K562 (cell line): ENCODE measurements around the gene ALG11. TPM values are rescaled to one million over a fixed set of nuclear protein-coding genes. Genes with fewer than 3 reads are reported as not detected.
"Not testable (repeated sequence)": the region's sequence is repeated elsewhere in the genome, so short reads cannot be mapped to it uniquely, and the experiment has no call there.

ENCODE experiments used
- ATAC-seq: fragments of 200-7000 bp; cut with Tn5 transposase; 3 replicates; pipeline ENCODE4 v1.9.1; 2020; ENCODE audit warnings: moderate library complexity
- BruUV-seq: library from RNA; stranded (reverse); fragments of 400-500 nt; replicated peaks from 2 replicates; lab custom pipeline; 2021; lab: Mats Ljungman, UMichigan
- CTCF ChIA-PET: fragments of 300-600 bp; formaldehyde crosslinking; extraction: SDS; loops from one replicate; lab custom pipeline; 2021; ENCODE audit warnings: low intra/inter-chr PET ratio; lab: Yijun Ruan, JAX
- POLR2A ChIA-PET: fragments of 300-600, 350-650 bp; sonication (Branson Sonifier 250); formaldehyde crosslinking; extraction: SDS; loops from one replicate; lab custom pipeline; 2021; ENCODE audit warnings: antibody characterized with exemption, inconsistent platforms; lab: Yijun Ruan, JAX
- DNase-seq, 4 experiments: peaks; one replicate each; pipeline versions ENCODE4 v3.0.0 to v3.0.0-alpha.2; 2011 to 2018; ENCODE audit warnings: low spot score in 3 of 4, mixed read lengths in 3 of 4; ENCODE audit errors: extremely low read depth in 1 of 4
- FAIRE-seq: peaks from 2 replicates; lab custom pipeline; 2011; peaks lifted over from hg19 to GRCh38; lab: Jason Lieb, UNC
- H2AFZ ChIP-seq: 2 replicates; pipeline ENCODE4 v1.6.0; 2011; ENCODE audit warnings: low read depth, low read length, control low read depth, inconsistent platforms
- H3K27ac ChIP-seq: fragments of 200-600 bp; 3 replicates; pipeline ENCODE4 v1.8.0; 2011; ENCODE audit warnings: low read depth, mild to moderate bottlenecking, control low read depth, inconsistent platforms, low read length, moderate library complexity, mixed read lengths; ENCODE audit errors: extremely low read depth
- H3K27me3 ChIP-seq, 2 experiments: fragments of 300-600 bp in 1 of 2; 2 replicates in 1 of 2; 3 replicates in 1 of 2; pipeline versions ENCODE4 v1.6.0 to v1.8.0; 2011; ENCODE audit warnings: inconsistent platforms in 2 of 2, low read length in 2 of 2, mild to moderate bottlenecking in 1 of 2, mixed read lengths in 1 of 2, moderate library complexity in 1 of 2; ENCODE audit not compliant: control insufficient read depth in 2 of 2, insufficient read depth in 2 of 2
- H3K36me3 ChIP-seq: fragments of 300-600 bp; 3 replicates; pipeline ENCODE4 v1.8.0; 2011; ENCODE audit warnings: mild to moderate bottlenecking, low read length, inconsistent platforms; ENCODE audit not compliant: control insufficient read depth, insufficient read depth
- H3K4me1 ChIP-seq, 2 experiments: fragments of 200-600 bp in 1 of 2; replicated peaks in 1 of 2; 2 replicates in 1 of 2; 3 replicates in 1 of 2; pipeline versions ENCODE4 v1.5.1 to v1.8.0; 2011; ENCODE audit warnings: inconsistent platforms in 2 of 2, low read length in 2 of 2, mild to moderate bottlenecking in 1 of 2, mixed read lengths in 1 of 2, moderate library complexity in 1 of 2; ENCODE audit not compliant: control insufficient read depth in 2 of 2, insufficient read depth in 2 of 2
- H3K4me2 ChIP-seq: 2 replicates; pipeline ENCODE4 v1.6.1; 2011; ENCODE audit warnings: low read length, control low read depth, inconsistent platforms, mixed read lengths; ENCODE audit not compliant: insufficient read depth
- H3K4me3 ChIP-seq: fragments of 200-600 bp; sonication (generic), shearing (Covaris generic); 2 replicates; pipeline ENCODE4 v1.5.1; 2016; ENCODE audit warnings: control low read depth, inconsistent platforms
- H3K79me2 ChIP-seq: fragments of 200-600 bp; 3 replicates; pipeline ENCODE4 v1.8.0; 2011; ENCODE audit warnings: low read length, inconsistent platforms; ENCODE audit not compliant: control insufficient read depth, insufficient read depth
- H3K9ac ChIP-seq, 2 experiments: 2 replicates each; pipeline versions ENCODE4 v1.6.0 to v1.6.1; 2011; ENCODE audit warnings: low read depth in 2 of 2, low read length in 2 of 2, control low read depth in 1 of 2, inconsistent platforms in 1 of 2, mild to moderate bottlenecking in 1 of 2, mixed read lengths in 1 of 2; ENCODE audit not compliant: insufficient read depth in 1 of 2
- H3K9me1 ChIP-seq: one replicate; pipeline ENCODE4 v1.6.0; 2011; ENCODE audit warnings: inconsistent platforms, mild to moderate bottlenecking, low read length, moderate library complexity; ENCODE audit not compliant: control insufficient read depth, insufficient read depth
- H3K9me3 ChIP-seq: replicated peaks from 2 replicates; pipeline ENCODE4 v1.5.1; 2011; ENCODE audit warnings: low read depth, low read length, inconsistent platforms; ENCODE audit not compliant: control insufficient read depth, insufficient read depth
- H4K20me1 ChIP-seq: replicated peaks from 2 replicates; pipeline ENCODE4 v1.6.1; 2011; ENCODE audit warnings: low read length, inconsistent platforms, mixed read lengths; ENCODE audit not compliant: control insufficient read depth, insufficient read depth
- FOXK2 ChIP-seq, 2 experiments: fragments of 450-650 bp; IDR thresholded peaks in 1 of 2; conservative IDR thresholded peaks in 1 of 2; 2 replicates each; pipeline ENCODE4 v1.6.1; 2016; ENCODE audit warnings: low read depth in 2 of 2, mild to moderate bottlenecking in 1 of 2
- RCOR1 ChIP-seq, 2 experiments: IDR thresholded peaks; 2 replicates each; pipeline ENCODE4 v1.6.1; 2012; ENCODE audit warnings: low read depth in 2 of 2, low read length in 2 of 2, borderline replicate concordance in 1 of 2, improper control_type of control experiment in 1 of 2
- ZNF24 ChIP-seq: fragments of 450-650 bp; IDR thresholded peaks from 2 replicates; pipeline ENCODE4 v1.6.1; 2016
- ZNF445 ChIP-seq: fragments of 250-450 bp; sonication (Bioruptor Pico); IDR thresholded peaks from 2 replicates; pipeline ENCODE4 v1.4.0; 2020; ENCODE audit warnings: low read depth, mild to moderate bottlenecking, moderate library complexity
- ZNF76 ChIP-seq: fragments of 250-450 bp; sonication (Bioruptor Pico); IDR thresholded peaks from 2 replicates; pipeline ENCODE4 v1.4.0; 2020; ENCODE audit warnings: mild to moderate bottlenecking, moderate library complexity, borderline replicate concordance
- WGBS: fragments of 100-300 bp; shearing (Covaris generic); methylation state at CpG from one replicate; pipeline ENCODE4 v1.1.6; 2016; ENCODE audit warnings: low coverage, mixed read lengths; ENCODE audit not compliant: insufficient coverage; ENCODE audit errors: missing lambda C conversion rate; 5-methylcytosine and 5-hydroxymethylcytosine counted together
- in situ Hi-C: fragments of 300-500 bp; cut with MboI; formaldehyde crosslinking; loops from 4 replicates; pipeline ENCODE4 v1.15.0; 2018; ENCODE audit warnings: inconsistent platforms, mixed read lengths
- intact Hi-C: fragments of 100-400 bp; cut with micrococcal nuclease; formaldehyde crosslinking; loops from 2 replicates; pipeline ENCODE4 v1.14.2; 2022
- polyA plus RNA-seq, 8 experiments: library from polyadenylated mRNA; depleted of rRNA in 4 of 8; stranded (reverse) in 5 of 8; unstranded in 3 of 8; fragments of >200 nt; fragmentation: Nextera tagmentation in 2 of 8; fragmentation: Illumina TruSeq in 1 of 8; extraction: Ambion mirVana in 2 of 8; extraction: Trizol in 1 of 8; gene quantifications; 2 replicates each; pipeline versions ENCODE4 v1.2.1 to v1.2.3, GENCODE V29; 2011 to 2014; ENCODE audit warnings: inconsistent platforms in 1 of 8, missing spikeins in 1 of 8
- total RNA-seq, 7 experiments: library from RNA; depleted of rRNA in 6 of 7; stranded (reverse); fragments of >200 nt in 6 of 7; fragmentation: Illumina TruSeq in 2 of 7; extraction: Trizol in 2 of 7; gene quantifications; 2 replicates each; pipeline versions ENCODE4 v1.2.1 to v1.2.3, GENCODE V29; 2011 to 2021; ENCODE audit warnings: low replicate concordance in 1 of 7
- TF ChIP-seq, protein P1 (sequence below): fragments of 450-650 bp; formaldehyde crosslinking; IDR thresholded peaks from 2 replicates; pipeline ENCODE4 v1.4.0; 2020; ENCODE audit warnings: mild to moderate bottlenecking, moderate library complexity
- TF ChIP-seq, protein P2 (sequence below): fragments of 250-450 bp; sonication (Bioruptor Pico); IDR thresholded peaks from 2 replicates; pipeline ENCODE4 v1.4.0; 2020; ENCODE audit warnings: mild to moderate bottlenecking, moderate library complexity
- TF ChIP-seq, protein P3 (sequence below): fragments of 250-450 bp; sonication (Bioruptor Pico); IDR thresholded peaks from 2 replicates; pipeline ENCODE4 v1.8.0; 2021; ENCODE audit warnings: moderate library complexity, mild to moderate bottlenecking, inconsistent platforms

Gene ALG11
- total and polyA plus RNA-seq, 9 of the 15 experiments (the other 6 are each of a cell fraction or from before 2014, with no cell fraction given), result 7.3 to 19.2 (median 16.3) TPM

- H4K20me1 ChIP-seq, H3K79me2 ChIP-seq, DNase-seq, H3K9me3 ChIP-seq, H3K27me3 ChIP-seq, CTCF ChIA-PET, ATAC-seq, H3K9ac ChIP-seq, H3K4me2 ChIP-seq, POLR2A ChIA-PET, H3K9me1 ChIP-seq, BruUV-seq, in situ Hi-C loops, H2AFZ ChIP-seq, H3K36me3 ChIP-seq, H3K4me3 ChIP-seq, H3K27ac ChIP-seq, intact Hi-C loops, FAIRE-seq, H3K4me1 ChIP-seq: not testable (repeated sequence)
- 37% methylated on average over 3 of the region's 3 CpGs for WGBS
Measured at GRCh38 chr13:52061064-52061463, 48.9 kb downstream of the ALG11 start.

GRCh38 chr13:52061587-52061986, 49.4 kb downstream of the ALG11 start:
- intact Hi-C loops, result no loop called here
- CTCF ChIA-PET, result no interaction called here
- Histone ChIP-seq H3K27ac (no peak overlapping the region), H3K9ac (no peak overlapping the region), H3K79me2 (no peaks in the 10 kb centered on the region), H3K4me3 (no peak overlapping the region), H3K9me3 (no peaks in the 10 kb centered on the region; the same call in none of the 2 replicates), H2AFZ (no peak overlapping the region), H3K4me2 (no peak overlapping the region), H3K27me3 (no peaks in the 10 kb centered on the region), H3K4me1 (no peaks in the 10 kb centered on the region), H3K9me1 (no peaks in the 10 kb centered on the region), H4K20me1 (no peaks in the 10 kb centered on the region), H3K36me3 (no peaks in the 10 kb centered on the region)
- TF ChIP-seq ZNF445 (CRISPR knock-in tag) (no peak), ZNF76 (CRISPR knock-in tag) (no peak), ZNF24 (no peak), RCOR1 (IDR thresholded peaks at IDR 0.05; ENCODE audit: borderline replicate concordance in 1 of 2, low read depth in 2 of 2, low read length in 2 of 2) (no peak), FOXK2 (conservative IDR thresholded peaks at IDR 0.05 in 1 of 2, IDR thresholded peaks at IDR 0.05 in 1 of 2; ENCODE audit: low read depth in 2 of 2) (no peak)
- TF ChIP-seq, protein P1, sequence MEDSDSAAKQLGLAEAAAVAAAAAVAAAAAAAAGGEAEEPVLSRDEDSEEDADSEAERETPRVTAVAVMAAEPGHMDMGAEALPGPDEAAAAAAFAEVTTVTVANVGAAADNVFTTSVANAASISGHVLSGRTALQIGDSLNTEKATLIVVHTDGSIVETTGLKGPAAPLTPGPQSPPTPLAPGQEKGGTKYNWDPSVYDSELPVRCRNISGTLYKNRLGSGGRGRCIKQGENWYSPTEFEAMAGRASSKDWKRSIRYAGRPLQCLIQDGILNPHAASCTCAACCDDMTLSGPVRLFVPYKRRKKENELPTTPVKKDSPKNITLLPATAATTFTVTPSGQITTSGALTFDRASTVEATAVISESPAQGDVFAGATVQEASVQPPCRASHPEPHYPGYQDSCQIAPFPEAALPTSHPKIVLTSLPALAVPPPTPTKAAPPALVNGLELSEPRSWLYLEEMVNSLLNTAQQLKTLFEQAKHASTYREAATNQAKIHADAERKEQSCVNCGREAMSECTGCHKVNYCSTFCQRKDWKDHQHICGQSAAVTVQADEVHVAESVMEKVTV (CRISPR knock-in tag), result no peak
- TF ChIP-seq, protein P2, sequence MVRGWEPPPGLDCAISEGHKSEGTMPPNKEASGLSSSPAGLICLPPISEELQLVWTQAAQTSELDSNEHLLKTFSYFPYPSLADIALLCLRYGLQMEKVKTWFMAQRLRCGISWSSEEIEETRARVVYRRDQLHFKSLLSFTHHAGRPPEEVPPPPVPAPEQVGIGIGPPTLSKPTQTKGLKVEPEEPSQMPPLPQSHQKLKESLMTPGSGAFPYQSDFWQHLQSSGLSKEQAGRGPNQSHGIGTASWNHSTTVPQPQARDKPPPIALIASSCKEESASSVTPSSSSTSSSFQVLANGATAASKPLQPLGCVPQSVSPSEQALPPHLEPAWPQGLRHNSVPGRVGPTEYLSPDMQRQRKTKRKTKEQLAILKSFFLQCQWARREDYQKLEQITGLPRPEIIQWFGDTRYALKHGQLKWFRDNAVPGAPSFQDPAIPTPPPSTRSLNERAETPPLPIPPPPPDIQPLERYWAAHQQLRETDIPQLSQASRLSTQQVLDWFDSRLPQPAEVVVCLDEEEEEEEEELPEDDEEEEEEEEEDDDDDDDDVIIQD (CRISPR knock-in tag), result no peak
- TF ChIP-seq, protein P3, sequence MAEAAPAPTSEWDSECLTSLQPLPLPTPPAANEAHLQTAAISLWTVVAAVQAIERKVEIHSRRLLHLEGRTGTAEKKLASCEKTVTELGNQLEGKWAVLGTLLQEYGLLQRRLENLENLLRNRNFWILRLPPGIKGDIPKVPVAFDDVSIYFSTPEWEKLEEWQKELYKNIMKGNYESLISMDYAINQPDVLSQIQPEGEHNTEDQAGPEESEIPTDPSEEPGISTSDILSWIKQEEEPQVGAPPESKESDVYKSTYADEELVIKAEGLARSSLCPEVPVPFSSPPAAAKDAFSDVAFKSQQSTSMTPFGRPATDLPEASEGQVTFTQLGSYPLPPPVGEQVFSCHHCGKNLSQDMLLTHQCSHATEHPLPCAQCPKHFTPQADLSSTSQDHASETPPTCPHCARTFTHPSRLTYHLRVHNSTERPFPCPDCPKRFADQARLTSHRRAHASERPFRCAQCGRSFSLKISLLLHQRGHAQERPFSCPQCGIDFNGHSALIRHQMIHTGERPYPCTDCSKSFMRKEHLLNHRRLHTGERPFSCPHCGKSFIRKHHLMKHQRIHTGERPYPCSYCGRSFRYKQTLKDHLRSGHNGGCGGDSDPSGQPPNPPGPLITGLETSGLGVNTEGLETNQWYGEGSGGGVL (CRISPR knock-in tag), result no peak
- no peak for DNase-seq
- FAIRE-seq, result no peak
- no TSS peak for BruUV-seq
- ATAC-seq, result no peak
- WGBS, result 33% methylated on average over 3 of the region's 3 CpGs
- in situ Hi-C loops, result no loop called here
- POLR2A ChIA-PET, result no interaction called here
